ENCODE data around the gene TP63.

TP63 gene

GRCh38 chr3:189945935-189946709 lies 314.9 kb downstream of the TP63 start:
- POLR2A ChIA-PET, result no interaction called here
- H3K27me3 ChIP-seq (replicated peaks in 2 of 5; ENCODE audit: control insufficient read depth in 4 of 5, insufficient read depth in 5 of 5, low read length in 4 of 5), result peaks cover 0 to 13% (median 3%) of the 10 kb centered on the region in 5 experiments
- H3K27ac ChIP-seq (ENCODE audit: insufficient read depth in 1 of 2, low read depth in 1 of 2, low read length in 2 of 2, poor library complexity in 1 of 2, severe bottlenecking in 2 of 2), result no peak overlapping the region
- no peak for DNase-seq
- 96% methylated on average over 5 of the region's 6 CpGs for WGBS (ENCODE audit: insufficient coverage)
- CTCF ChIA-PET, result interaction anchor here (0.6 to 7.2 kb wide), 2 partner anchors 677 to 830 kb away, joined by 3 to 114 read pairs; no protein-coding TSS in a partner anchor
- H3K4me1 ChIP-seq (ENCODE audit: control extremely low read depth in 1 of 4, control insufficient read depth in 4 of 4, insufficient read depth in 4 of 4, low read length in 3 of 4), result no peaks in the 10 kb centered on the region
- no peak overlapping the region for H3K4me3 ChIP-seq (ENCODE audit: control insufficient read depth in 1 of 7, extremely low read depth in 1 of 7, insufficient read depth in 4 of 7, low read depth in 2 of 7, low read length in 6 of 7)
- no peaks in the 10 kb centered on the region for H3K36me3 ChIP-seq (ENCODE audit: control insufficient read depth in 4 of 4, insufficient read depth in 4 of 4, low read length in 3 of 4)
- no peaks in the 10 kb centered on the region for H3K9me3 ChIP-seq (ENCODE audit: control extremely low read depth in 1 of 5, control insufficient read depth in 4 of 5, insufficient read depth in 2 of 5, low read depth in 1 of 5, low read length in 4 of 5)
